Measurements from ENCODE around the gene IL1R2. TPM values are rescaled to one million over a fixed set of nuclear protein-coding genes. Genes with fewer than 3 reads are reported as not detected.

Gene IL1R2
- polyA plus RNA-seq, 1 donor (not counting 4 experiments of a cell fraction or from before 2014, with no cell fraction given), result 57.3 TPM

DNA sequence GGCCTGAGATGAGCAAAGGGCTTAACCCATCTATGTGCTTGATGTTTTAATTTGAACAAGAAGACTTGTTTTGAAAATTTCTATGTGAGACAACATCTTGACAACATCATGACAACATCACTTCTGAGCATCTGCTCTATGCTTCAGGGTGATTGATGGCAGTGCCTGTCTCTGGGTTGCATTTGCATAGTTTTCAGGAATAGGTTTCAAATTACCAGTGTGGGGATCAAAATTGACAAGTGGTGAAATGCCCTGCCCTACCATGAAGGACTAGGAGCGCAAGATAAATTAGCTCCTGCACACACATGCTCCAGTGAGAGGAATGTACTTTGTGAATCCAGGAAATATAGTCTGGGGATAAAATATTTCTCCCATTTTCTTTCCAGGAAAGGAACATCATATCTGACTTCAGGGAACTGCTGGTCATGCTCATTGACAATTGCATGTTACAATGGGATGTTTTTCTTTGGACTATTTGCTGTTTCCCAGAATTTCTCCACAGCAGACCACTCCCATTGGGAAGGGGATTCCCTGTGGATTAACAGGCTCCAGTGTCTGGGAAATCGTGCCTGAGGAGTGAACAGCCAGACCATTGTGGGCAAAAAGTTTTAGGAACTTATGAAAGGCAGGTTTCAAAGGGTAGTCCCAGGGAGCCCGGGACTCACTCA, 45.3 kb upstream of the IL1R2 start:
- no peaks in the 10 kb centered on the region for H4K20me1 ChIP-seq (ENCODE audit: control insufficient read depth, extremely low read depth, insufficient read depth, low read length)
- no peak overlapping the region for H3K4me2 ChIP-seq (ENCODE audit: control insufficient read depth, extremely low read depth, insufficient read depth, low read depth, low read length)
- TF ChIP-seq EZH2 (IDR thresholded peaks at IDR 0.05; ENCODE audit: low read length), result no peak
- TF ChIP-seq, protein P1, sequence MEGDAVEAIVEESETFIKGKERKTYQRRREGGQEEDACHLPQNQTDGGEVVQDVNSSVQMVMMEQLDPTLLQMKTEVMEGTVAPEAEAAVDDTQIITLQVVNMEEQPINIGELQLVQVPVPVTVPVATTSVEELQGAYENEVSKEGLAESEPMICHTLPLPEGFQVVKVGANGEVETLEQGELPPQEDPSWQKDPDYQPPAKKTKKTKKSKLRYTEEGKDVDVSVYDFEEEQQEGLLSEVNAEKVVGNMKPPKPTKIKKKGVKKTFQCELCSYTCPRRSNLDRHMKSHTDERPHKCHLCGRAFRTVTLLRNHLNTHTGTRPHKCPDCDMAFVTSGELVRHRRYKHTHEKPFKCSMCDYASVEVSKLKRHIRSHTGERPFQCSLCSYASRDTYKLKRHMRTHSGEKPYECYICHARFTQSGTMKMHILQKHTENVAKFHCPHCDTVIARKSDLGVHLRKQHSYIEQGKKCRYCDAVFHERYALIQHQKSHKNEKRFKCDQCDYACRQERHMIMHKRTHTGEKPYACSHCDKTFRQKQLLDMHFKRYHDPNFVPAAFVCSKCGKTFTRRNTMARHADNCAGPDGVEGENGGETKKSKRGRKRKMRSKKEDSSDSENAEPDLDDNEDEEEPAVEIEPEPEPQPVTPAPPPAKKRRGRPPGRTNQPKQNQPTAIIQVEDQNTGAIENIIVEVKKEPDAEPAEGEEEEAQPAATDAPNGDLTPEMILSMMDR (optimal IDR thresholded peaks at IDR 0.05 in 1 of 3, IDR thresholded peaks at IDR 0.05 in 1 of 3, conservative IDR thresholded peaks at IDR 0.05 in 1 of 3; ENCODE audit: extremely low read depth in 1 of 3, insufficient read depth in 2 of 3, low read length in 3 of 3), result no peak
- no peaks in the 10 kb centered on the region for H3K36me3 ChIP-seq (ENCODE audit: control insufficient read depth in 2 of 2, extremely low read depth in 1 of 2, insufficient read depth in 2 of 2, low read length in 2 of 2)
- no peaks in the 10 kb centered on the region for H3K4me1 ChIP-seq (ENCODE audit: control insufficient read depth, extremely low read depth, insufficient read depth, low read length)
- dilution Hi-C loops (cut with MboI; ENCODE audit: extremely low pct_ligation_motif_present, low sequenced_read_pairs), result no loop called here
- no peaks in the 10 kb centered on the region for H3K9me1 ChIP-seq (ENCODE audit: control insufficient read depth, extremely low read depth, insufficient read depth, low read length)
- H2AFZ ChIP-seq (ENCODE audit: control insufficient read depth, low read length), result no peak overlapping the region
- no peak overlapping the region for H3K27ac ChIP-seq (ENCODE audit: control insufficient read depth, insufficient read depth, low read length)
- H3K9me3 ChIP-seq (ENCODE audit: control insufficient read depth, low read depth, low read length), result no peaks in the 10 kb centered on the region
- no peaks in the 10 kb centered on the region for H3K79me2 ChIP-seq (ENCODE audit: control insufficient read depth, insufficient read depth, low read length)
- no peak overlapping the region for H3K9ac ChIP-seq (ENCODE audit: control insufficient read depth, extremely low read depth, insufficient read depth, low read length)
- FAIRE-seq, result no peak
- no peak overlapping the region for H3K4me3 ChIP-seq (ENCODE audit: control insufficient read depth in 2 of 3, extremely low read depth in 1 of 3, insufficient read depth in 2 of 3, low read depth in 1 of 3, low read length in 3 of 3)
- no peaks in the 10 kb centered on the region for H3K27me3 ChIP-seq (ENCODE audit: control insufficient read depth, extremely low read depth, insufficient read depth, low read length)
- DNase-seq (ENCODE audit: low read depth, low spot score), result no peak

DNA sequence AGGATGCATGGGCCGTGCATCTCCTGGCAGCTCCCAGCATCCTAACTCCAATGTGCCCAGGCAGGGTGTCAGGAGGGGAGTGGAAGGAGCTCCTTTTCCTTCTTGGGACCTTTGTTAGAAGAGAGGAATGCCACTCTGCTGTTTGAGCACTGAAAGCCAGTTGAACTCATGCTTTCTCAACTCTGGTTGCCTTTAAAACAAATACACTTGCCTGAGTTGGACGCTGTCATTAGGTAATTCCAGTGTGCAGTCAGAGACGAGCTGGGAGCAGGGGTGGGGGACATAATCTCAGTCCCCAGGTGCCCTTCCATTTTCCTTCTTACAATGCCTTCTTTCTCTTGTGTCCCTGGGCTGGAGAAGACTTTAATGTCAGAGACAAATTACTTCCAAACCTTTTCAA, 44.4 kb upstream of the IL1R2 start:
- dilution Hi-C loops (cut with MboI; ENCODE audit: extremely low pct_ligation_motif_present, low sequenced_read_pairs), result no loop called here
- FAIRE-seq, result no peak
- H2AFZ ChIP-seq (ENCODE audit: control insufficient read depth, low read length), result no peak overlapping the region

More for the DNA sequence above, 44.4 kb upstream of the IL1R2 start:
- Histone ChIP-seq H3K36me3 (ENCODE audit: control insufficient read depth in 2 of 2, extremely low read depth in 1 of 2, insufficient read depth in 2 of 2, low read length in 2 of 2) (no peaks in the 10 kb centered on the region), H3K4me2 (ENCODE audit: control insufficient read depth, extremely low read depth, insufficient read depth, low read depth, low read length) (no peak overlapping the region), H3K9me1 (ENCODE audit: control insufficient read depth, extremely low read depth, insufficient read depth, low read length) (no peaks in the 10 kb centered on the region), H3K4me3 (ENCODE audit: control insufficient read depth in 2 of 3, extremely low read depth in 1 of 3, insufficient read depth in 2 of 3, low read depth in 1 of 3, low read length in 3 of 3) (no peak overlapping the region), H4K20me1 (ENCODE audit: control insufficient read depth, extremely low read depth, insufficient read depth, low read length) (no peaks in the 10 kb centered on the region), H3K79me2 (ENCODE audit: control insufficient read depth, insufficient read depth, low read length) (no peaks in the 10 kb centered on the region), H3K9me3 (ENCODE audit: control insufficient read depth, low read depth, low read length) (no peaks in the 10 kb centered on the region), H3K27me3 (ENCODE audit: control insufficient read depth, extremely low read depth, insufficient read depth, low read length) (no peaks in the 10 kb centered on the region), H3K9ac (ENCODE audit: control insufficient read depth, extremely low read depth, insufficient read depth, low read length) (no peak overlapping the region), H3K27ac (ENCODE audit: control insufficient read depth, insufficient read depth, low read length) (no peak overlapping the region), H3K4me1 (ENCODE audit: control insufficient read depth, extremely low read depth, insufficient read depth, low read length) (peaks cover 6% of the 10 kb centered on the region)
- no peak for DNase-seq (ENCODE audit: low read depth, low spot score)
- TF ChIP-seq, protein P1 (optimal IDR thresholded peaks at IDR 0.05 in 1 of 3, IDR thresholded peaks at IDR 0.05 in 1 of 3, conservative IDR thresholded peaks at IDR 0.05 in 1 of 3; ENCODE audit: extremely low read depth in 1 of 3, insufficient read depth in 2 of 3, low read length in 3 of 3), result no peak
- no peak for TF ChIP-seq EZH2 (IDR thresholded peaks at IDR 0.05; ENCODE audit: low read length)

All from keratinocyte (primary cell).